GM18907 (cell line): ENCODE data around the gene IPMK.
"Not testable (repeated sequence)": the region's sequence is repeated elsewhere in the genome, so short reads cannot be mapped to it uniquely, and the experiment has no call there.

Source experiments
- ATAC-seq: cut with Tn5 transposase; IDR thresholded peaks from one replicate; pipeline ENCODE4 v1.9.1; 2021; ENCODE audit warnings: mild to moderate bottlenecking, moderate library complexity; ENCODE audit not compliant: unreplicated experiment

Gene IPMK

DNA sequence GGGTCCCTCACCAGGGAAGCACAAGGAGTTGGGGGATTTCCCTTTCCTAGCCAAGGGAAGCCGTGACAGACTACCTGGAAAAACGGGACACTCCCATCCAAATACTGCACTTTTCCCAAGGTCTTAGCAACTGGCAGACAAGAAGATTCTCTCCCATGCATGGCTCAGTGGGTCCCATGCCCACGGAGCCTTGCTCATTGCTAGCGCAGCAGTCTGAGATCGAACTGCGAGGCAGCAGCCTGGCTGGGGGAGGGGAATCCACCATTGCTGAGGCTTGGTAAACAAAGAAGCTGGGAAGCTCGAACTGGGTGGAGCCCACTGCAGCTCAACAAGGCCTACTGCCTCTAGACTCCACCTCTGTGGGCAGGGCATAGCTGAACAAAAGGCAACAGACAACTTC, 37.8 kb downstream of the IPMK start:
- ATAC-seq: not testable (repeated sequence)

DNA sequence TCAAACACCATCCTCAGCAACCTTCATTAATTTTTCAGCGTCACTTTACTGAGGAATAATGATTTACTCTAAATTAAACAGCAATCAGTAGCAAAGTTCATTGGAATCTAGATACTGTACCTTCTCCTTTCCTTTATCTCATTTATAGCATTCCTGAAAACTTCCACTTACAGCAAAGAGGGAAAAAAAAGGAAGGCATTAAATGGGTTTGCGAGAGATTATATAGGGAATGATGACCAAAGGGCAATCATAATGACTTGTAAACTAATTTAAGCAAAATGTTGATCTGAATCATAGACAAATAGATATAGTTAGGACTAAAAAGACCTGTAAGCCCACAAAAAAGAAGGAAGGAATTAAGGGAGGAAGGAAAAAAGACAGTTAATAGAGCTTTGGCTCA, 42.0 kb downstream of the IPMK start:
- no peak for ATAC-seq

DNA sequence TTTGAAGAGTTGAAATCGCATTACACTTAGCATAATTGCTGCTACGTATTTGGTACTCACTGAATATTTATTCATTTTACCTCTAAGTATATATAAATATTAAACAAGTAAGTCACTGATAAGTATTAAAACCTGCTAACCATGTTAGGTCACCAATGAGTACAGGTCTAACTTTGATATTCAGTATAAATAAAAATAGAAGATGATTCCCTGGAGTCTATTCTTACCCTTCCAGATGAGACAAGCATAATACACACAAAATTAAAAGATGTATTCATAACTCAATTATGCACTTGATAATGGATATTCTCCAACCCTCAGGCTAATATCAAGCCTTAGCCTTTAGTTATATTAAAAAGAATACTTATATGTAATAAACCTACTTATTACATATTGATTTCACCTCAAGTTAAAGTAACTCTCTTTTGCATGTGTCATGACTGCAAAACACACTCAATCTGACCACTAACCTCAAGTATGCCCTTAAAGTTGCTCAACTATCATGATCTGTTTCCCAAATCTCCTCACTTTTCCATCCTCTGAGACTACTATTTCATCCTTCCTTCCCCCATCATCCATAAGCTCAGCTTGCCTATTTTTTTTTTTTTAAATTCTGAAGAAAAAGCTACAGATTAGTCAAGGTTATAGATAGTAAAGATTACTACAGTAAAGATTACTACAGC, 46.8 kb downstream of the IPMK start:
- ATAC-seq: no peak

DNA sequence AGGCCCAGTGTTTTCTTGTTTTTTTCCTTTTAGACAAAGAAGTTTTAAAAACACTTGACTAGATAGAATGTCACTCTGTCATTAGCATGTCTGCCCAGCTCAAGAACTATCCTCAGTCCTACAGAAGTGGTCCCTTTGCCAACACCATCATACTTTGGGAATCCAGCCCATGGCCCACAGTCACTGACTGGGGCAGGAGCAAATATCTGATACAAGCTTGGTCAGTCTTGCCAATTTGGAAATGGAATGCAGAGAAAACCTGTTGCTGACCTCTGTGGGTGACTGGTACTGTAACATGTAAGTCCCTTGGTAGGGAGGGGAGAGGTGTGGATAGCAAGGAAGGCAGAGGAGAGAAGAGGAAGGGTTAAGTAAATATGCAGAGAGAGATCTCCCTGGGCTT, 47.8 kb downstream of the IPMK start:
- no peak for ATAC-seq

DNA sequence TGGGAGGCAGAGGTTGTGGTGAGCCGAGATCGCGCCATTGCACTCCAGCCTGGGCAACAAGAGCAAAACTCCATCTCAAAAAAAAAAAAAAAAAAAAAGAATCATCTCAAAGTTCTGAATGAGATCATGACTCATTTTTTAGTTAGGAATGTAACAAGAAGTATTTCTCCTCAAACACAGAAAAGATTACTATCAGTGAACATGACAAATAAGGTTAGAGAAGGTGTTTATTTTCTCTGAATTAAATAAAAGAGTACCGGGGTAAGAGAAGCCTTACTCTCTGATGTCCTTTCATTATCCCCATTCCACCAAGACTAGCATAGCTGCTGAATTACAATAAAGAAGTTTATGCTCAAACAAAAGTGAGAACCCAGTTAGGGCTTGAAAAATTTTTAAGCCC, 50.1 kb downstream of the IPMK start:
- no peak for ATAC-seq

DNA sequence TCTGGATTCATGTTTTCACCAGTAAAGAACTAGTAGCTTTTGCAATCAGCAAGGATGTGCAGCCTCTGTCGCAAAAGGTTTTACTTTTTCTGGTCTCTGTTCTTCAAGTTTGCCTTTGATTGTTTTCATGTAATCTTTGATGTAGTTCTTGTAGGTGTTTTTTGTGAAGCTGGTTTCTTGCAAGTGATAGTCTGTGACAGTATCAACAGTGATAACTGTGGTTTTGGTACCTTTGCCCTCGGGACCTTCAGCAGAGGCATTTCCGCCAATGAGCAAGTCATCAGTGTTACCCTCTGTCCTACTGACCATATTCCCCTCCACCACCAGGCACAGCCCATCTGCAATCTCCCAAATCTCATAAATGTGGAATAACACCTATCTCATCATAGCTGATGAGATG, 55.1 kb downstream of the IPMK start:
- ATAC-seq: no peak

DNA sequence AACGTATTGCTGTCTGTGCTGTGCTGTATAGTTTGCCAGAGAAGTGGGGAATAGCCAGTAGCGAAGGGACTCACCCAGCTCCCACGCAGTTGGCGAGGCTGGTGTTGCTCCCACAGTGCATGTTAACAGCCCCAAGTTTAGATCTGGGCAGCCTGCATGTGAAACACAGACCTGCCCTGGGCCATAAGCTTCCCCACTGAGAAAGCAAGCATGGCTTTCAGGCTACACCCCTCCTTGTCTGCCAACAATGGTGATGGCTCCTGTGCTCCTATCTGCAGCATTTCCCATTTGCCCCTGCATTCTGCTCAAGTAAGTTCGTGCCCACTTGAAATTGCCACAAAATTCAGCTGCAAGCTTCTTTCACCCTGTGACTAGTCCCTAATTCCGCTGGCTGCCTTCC, 57.5 kb downstream of the IPMK start:
- no peak for ATAC-seq

DNA sequence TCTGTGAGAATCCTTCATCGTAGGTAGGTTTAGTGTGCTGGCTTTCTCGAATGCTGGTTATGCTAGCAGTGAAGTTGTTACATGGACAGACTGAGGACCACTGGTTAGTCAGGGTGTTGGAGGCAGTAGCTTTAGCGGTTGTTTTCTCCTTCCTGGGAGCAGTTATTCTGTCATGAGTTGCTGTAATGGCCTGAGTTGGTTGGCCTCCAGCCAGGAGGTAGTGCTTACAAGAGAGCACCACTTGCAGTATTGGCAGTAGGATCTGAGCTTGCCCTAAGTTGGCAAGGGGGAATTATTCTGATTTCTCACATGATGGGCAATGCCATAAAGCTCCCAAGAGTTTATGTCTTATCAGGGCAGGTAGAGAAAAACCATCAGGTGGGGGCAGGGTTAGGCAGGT, 58.0 kb downstream of the IPMK start:
- ATAC-seq: no peak

DNA sequence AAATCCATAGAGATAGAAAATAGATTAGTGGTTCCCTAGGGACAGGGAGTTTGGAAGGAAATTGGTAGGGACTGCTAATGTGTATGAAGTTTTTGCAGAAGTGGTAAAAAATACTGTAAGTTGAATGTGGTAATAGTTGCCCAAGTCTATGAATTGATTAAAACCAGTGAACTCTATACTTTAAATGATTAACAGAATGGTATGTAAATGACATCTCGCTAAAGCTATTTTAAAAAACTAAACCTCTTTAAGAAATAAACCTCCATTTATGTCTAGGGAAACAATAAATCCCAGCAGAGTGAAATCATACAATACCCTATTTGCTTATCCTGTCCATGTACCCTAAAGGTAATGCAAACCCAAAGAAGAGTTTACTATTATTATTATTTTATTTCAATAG, 61.4 kb downstream of the IPMK start:
- ATAC-seq: no peak

DNA sequence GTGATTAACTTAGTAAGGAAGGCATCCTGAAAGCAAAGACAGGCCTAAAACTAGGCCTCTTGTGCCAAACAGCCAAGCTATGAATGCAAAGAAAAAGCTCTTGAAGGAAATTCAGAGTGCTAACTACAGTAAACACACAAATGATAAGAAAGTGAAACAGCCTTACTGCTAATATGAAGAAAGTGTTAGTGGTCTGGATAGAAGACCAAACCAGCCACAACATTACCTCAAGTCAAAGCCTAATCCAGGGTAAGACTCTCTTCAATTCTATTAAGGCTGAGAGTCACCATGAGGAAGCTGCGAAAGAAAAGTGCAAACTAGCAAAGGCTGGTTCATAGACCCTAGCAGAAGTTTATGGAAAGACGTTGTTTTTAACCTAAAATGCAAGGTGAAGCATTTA, 66.0 kb downstream of the IPMK start:
- peak; percentile 94 for ATAC-seq

DNA sequence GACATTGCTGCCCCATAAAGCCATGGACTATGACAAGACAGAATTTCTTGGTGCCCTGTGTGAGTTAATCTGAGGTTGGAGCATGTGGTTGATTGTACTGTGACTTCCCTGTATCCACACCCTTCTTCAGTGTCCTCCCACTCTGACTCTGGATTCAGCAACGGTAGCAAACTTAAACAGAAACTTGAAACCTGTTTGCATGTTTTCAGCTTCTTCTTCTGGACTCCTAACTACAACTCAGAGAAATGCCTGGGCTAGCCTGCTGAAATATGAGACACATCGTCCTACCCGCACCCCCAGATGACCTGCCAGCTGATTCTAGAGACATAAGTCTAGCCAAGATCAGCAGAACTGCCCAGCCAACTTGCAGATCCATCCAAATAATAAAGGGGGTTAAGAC, 78.4 kb downstream of the IPMK start:
- no peak for ATAC-seq

DNA sequence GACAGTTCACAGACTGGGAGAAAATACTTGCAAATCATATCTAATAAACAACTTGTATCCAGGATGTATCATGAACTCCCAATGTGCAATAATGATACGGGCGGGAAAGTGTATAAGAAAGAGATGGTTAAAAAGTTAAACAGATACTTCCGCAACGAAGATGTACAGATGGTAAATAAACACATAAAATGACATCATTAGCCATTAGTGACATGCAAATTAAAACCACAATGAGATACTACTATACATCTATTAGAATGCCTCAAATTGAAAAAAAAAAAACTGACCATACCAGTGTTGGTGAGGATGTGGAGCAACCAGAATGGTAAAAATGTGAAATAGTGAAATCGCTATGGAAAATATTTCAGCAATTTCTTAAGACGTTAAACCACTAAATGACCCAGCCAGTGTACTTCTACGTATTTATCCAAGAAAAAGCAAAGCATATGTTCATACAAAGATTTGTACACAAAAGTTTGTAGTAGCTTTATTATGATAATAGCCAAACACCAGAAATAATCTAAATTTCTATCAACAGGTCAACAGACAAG, 83.5 kb downstream of the IPMK start:
- no peak for ATAC-seq

DNA sequence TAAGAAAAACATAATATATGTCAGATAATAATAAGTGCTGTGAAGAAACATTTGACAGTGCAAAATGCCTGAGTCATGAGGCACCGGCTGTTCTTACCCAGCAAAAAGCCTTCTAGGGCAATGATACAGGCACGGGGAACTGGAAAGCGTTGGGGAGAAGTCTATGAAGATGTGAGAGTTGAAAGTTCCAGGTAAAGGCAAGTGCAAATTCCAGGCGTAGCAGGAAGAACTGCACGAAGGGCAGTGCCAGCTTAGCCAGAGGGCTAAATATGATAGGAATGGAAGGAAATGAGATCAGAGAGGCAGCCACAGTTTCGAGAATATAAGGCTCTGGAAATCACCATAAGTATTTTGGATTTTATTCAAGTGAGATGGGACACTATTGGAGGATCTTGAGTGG, 87.0 kb downstream of the IPMK start:
- ATAC-seq: no peak

DNA sequence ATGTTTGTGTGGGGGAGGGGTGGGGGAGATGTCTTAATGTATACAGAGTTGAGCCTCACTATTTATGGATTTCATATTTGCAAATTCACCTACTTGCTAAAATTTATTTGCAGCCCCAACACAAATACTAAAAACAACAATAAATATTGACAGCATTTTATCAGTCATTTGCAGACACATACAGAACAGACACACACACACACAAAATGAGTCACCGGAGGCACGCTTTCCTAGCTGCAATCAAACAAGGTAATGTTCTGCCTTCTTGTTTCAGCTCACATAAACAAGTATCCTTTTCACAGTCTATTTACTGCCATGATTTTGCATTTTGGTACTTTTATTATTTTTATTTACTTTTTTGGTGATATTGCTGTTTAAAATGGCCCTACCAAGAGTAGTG, 88.5 kb downstream of the IPMK start:
- no peak for ATAC-seq

DNA sequence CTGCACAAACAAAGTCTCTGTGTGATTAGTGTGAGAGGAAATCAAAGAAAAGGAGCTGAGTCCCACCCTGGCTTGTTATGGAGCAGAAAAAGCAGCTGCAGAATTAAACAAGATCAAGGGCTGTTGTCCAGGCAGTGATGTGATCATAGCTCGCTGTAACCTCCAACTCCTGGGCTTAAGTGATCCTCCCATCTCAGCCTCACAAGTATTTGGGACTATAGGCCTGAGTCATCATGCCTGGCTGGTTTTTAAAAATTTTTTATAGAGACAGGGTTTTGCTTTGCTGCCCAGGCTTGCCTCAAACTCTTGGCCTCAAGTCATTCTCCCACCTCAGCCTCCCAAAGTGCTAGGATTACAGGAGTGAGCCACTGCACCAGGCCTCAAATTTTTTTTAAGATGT, 88.9 kb downstream of the IPMK start:
- ATAC-seq: no peak

DNA sequence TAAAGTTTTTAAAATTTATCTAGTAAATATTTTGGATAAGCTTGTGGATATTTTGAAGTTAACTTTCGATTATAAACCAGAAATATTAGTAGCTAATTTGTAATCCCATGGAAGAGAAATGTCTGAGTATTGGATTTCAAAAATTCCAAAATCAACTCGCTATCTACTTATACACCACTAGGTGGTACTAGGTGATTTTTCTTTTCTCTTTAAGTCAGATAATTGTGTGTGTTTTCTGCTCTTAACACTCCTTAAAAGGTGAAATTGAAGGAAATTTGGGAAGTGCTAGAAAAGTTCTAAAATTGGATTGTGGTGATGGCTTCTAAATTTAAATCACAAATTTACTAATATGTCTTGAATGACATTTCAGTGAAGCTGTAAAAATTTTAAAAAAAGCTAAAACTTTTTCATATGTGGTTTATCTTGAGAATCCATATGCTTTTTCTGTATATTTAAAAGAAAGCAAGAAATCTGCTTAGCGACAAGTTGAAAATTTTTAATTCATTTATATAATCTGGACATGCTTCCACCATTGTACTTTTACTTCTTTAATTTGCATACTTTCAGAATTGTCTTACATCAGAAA, 90.2 kb downstream of the IPMK start:
- ATAC-seq: peak; percentile 51

DNA sequence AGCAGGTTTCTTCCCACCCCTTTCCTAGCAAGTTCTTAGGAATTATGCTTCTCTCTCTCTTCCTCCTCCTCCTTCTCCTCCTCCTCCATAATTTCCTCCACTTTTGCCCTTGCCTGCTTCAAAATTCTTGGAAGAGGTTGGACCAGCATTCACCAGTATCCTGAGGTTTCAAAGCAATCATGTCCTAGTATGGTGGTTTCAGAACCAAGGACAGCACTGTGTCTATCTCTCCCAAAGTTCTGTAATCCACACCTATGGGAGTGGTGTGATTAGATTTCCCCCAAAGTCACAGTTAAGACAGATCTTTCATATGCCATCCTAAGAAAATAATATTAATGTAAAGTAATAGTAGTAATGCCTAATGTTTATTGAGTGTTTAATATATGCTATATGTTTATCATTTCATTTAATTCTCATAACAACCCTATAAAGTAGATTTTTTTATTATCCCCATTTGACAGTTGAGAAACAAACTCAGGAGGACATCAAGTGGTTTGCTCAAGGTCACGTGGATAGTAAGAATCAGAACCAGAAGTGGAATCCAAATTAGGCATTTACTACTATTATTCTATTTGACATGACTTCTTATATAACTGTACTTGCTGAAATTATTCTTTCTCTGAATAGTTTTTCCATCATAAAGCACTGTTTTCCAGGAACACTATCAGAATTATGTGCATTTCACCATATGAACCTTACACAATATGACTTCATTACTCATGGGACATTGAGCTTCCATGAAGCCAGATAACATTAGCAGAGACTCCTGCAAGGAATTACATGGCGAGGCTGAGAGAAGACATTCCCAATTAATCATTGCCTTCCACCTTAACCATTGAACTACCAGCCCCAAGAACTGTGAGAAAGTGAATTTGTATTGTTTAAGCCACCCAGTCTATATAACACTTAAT, 91.4 kb downstream of the IPMK start:
- ATAC-seq: no peak

DNA sequence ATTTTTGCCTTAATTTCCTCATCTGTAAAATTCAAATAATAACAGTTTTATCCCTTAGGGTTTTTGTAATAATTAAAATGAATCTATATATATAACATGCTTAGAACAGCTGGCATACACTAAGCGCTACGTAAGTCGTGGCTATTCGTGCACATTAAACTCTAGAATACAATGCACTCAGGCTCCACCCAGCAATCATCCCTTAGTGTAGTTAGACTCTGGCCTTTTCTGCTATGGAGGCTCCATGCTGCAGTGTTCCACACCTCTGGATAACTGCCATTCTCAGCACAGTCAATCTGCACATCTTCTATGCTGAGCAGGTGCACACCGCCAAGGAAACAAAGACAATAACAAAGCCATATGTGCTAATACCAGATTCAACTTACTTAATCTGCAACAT, 92.9 kb downstream of the IPMK start:
- no peak for ATAC-seq

DNA sequence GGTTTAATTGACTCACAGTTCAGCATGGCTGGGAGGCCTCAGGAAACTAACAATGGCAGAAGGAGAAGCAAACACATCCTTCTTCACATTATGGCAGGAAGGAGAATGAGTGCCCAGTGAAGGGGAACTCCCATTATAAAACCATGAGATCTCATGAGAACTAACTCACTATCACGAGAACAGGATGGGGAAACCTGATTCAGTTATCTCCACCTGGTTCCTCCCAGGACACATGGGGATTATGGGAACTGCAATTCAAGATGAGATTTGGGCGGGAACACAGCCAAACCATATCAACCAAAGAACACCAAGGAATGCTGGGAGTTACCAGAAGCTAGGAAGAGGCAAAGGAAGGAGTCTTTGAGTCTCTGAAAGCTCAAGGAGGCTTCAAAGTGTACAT, 94.3 kb downstream of the IPMK start:
- ATAC-seq: no peak

DNA sequence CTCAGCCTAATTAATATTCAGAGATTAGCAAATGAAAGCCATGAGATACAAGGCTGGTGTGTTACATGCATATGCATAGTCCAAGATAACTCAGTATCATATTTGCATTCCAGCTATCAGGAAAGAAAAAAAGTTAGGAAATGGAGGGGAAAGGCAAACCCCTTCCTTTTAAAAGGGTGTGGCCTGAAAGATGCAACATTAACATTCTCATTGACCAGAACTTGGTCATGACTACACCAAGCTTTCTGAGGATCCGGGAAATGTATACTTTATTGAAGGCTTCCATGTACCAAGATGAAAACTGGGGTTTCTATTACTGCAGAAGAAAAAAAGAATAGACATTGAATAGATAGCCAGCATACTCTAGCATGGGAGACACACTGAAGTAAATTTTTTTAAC, 96.5 kb downstream of the IPMK start:
- no peak for ATAC-seq

DNA sequence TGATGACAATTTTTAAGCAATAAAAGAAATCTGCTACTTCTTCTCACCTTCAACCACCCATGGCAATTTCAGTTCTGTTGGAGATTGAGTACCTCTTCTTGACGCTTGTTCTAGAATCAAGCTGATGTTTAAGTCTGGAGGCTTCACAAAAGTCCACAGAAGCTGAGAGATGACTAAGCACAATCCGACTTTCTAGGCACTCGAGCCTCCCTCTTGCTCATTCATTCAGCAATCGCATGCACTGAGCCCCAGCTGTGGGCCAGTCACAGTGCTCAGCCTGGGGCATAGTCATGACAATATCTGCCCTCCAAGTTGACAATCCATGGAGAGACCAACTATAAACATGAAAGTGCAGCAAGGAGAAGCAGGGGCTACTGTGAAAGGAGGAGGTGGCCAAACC, 103.2 kb downstream of the IPMK start:
- no peak for ATAC-seq

DNA sequence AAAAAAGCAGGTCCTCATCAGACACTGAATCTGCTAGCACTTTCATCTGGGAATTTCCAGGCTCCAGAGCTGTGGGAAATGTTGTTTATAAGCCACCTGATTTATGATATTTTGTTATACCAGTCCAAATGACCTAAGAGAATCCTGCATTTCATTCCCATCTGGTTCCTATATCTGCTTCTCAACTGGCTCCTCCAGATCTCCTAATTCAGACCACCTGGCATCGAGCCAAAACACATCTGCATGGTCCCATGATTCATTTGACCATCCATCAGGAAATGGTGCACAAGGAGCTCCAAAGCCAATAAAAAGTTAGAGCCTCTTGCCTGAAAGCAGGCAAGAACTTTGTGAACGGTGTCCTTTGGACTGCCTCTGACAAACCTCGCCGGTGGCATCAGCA, 108.9 kb downstream of the IPMK start:
- ATAC-seq: no peak
